Stimulated activated CD4-positive, alpha-beta T cell treated with anti-CD3 and anti-CD28 coated beads, Interleukin-1b, Interleukin-23, amount 100 ng/mL, for 1 hour (primary cell): Measurements from ENCODE around the gene B4GALT1.
"Not testable (repeated sequence)": the region's sequence is repeated elsewhere in the genome, so short reads cannot be mapped to it uniquely, and the experiment has no call there.

Experiments
- DNase-seq, 2 donors: peaks; one replicate each; pipeline ENCODE4 v3.0.0-alpha.2; 2020; ENCODE audit warnings: low read depth in 2 of 2

Gene B4GALT1

GRCh38 chr9:33162721-33163311 is 4.3 kb downstream of the B4GALT1 start:
- no peak for DNase-seq

- no peak for DNase-seq
These were observed 5.5 kb downstream of the B4GALT1 start for GRCh38 chr9:33161589-33162132.

- no peak for DNase-seq
These were observed 6.0 kb downstream of the B4GALT1 start for GRCh38 chr9:33161011-33161588.

GRCh38 chr9:33160446-33160845 is 6.7 kb downstream of the B4GALT1 start:
- DNase-seq, result not testable (repeated sequence)

- DNase-seq, result no peak
These were observed 7.4 kb downstream of the B4GALT1 start for GRCh38 chr9:33159777-33160127.

- DNase-seq, result no peak
These were observed 8.0 kb downstream of the B4GALT1 start for GRCh38 chr9:33158843-33159776.

- no peak for DNase-seq
These were observed 8.9 kb downstream of the B4GALT1 start for GRCh38 chr9:33157960-33158842.

GRCh38 chr9:33155393-33155792 is 11.7 kb downstream of the B4GALT1 start:
- no peak for DNase-seq

GRCh38 chr9:33154371-33154770 is 12.8 kb downstream of the B4GALT1 start:
- no peak for DNase-seq

- no peak for DNase-seq
These were observed 13.5 kb downstream of the B4GALT1 start for GRCh38 chr9:33153666-33154065.

GRCh38 chr9:33153001-33153400 is 14.1 kb downstream of the B4GALT1 start:
- no peak for DNase-seq

GRCh38 chr9:33151601-33152000 is 15.5 kb downstream of the B4GALT1 start:
- no peak for DNase-seq

- no peak for DNase-seq
These were observed 16.1 kb downstream of the B4GALT1 start for GRCh38 chr9:33151007-33151557.

GRCh38 chr9:33148367-33149014 is 18.6 kb downstream of the B4GALT1 start:
- DNase-seq, result no peak

GRCh38 chr9:33147416-33148169 is 19.5 kb downstream of the B4GALT1 start:
- DNase-seq, result no peak

- DNase-seq, result no peak
These were observed 20.8 kb downstream of the B4GALT1 start for GRCh38 chr9:33146298-33146697.

- no peak for DNase-seq
These were observed 22.6 kb downstream of the B4GALT1 start for GRCh38 chr9:33144551-33144950.

GRCh38 chr9:33143241-33143661 is 23.9 kb downstream of the B4GALT1 start:
- DNase-seq, result no peak

GRCh38 chr9:33142535-33142934 is 24.6 kb downstream of the B4GALT1 start:
- no peak for DNase-seq
